SK-N-SH (cell line): ENCODE measurements around the gene ZNF683. TPM values are rescaled to one million over a fixed set of nuclear protein-coding genes. Genes with fewer than 3 reads are reported as not detected.

Source experiments
- CTCF ChIA-PET: fragments of 300-600, 350-600 bp; formaldehyde crosslinking; extraction: SDS; loops from one replicate; lab custom pipeline; 2021; lab: Yijun Ruan, JAX
- POLR2A ChIA-PET: fragments of 350-600 bp; sonication (Branson Sonifier 250); formaldehyde crosslinking; extraction: SDS; loops from one replicate; lab custom pipeline; 2020; ENCODE audit warnings: antibody characterized with exemption, inconsistent platforms; lab: Yijun Ruan, JAX
- DNase-seq: peaks from one replicate; pipeline ENCODE4 v3.0.0; 2012
- H2AFZ ChIP-seq: fragments of 200-600 bp; sonication (generic); 2 replicates; pipeline ENCODE4 v1.8.1; 2016; ENCODE audit warnings: antibody characterized with exemption, mild to moderate bottlenecking, low read depth
- H3F3A ChIP-seq: fragments of 200-600 bp; sonication (generic); replicated peaks from 2 replicates; pipeline ENCODE3; 2016; ENCODE audit warnings: antibody characterized with exemption, mild to moderate bottlenecking; ENCODE audit not compliant: insufficient read depth
- H3K27ac ChIP-seq, 2 experiments: fragments of 200-500 bp in 1 of 2; fragments of 200-600 bp in 1 of 2; sonication (Bioruptor generic) in 1 of 2; sonication (generic), shearing (Covaris generic) in 1 of 2; 2 replicates each; pipeline versions ENCODE4 v1.5.1 to v1.6.1; 2014 to 2016; ENCODE audit warnings: low read depth in 2 of 2, inconsistent platforms in 1 of 2, low read length in 1 of 2, mild to moderate bottlenecking in 1 of 2, mixed read lengths in 1 of 2
- H3K27me3 ChIP-seq: fragments of 200-600 bp; sonication (generic), shearing (Covaris generic); 2 replicates; pipeline ENCODE4 v1.6.1; 2016; ENCODE audit warnings: mixed run types; ENCODE audit not compliant: insufficient read depth
- H3K36me3 ChIP-seq, 2 experiments: fragments of 200-500 bp in 1 of 2; fragments of 200-600 bp in 1 of 2; sonication (Bioruptor generic) in 1 of 2; sonication (generic) in 1 of 2; replicated peaks in 1 of 2; 2 replicates each; pipeline versions ENCODE3 to v1.5.1; 2014 to 2016; ENCODE audit warnings: low read length in 1 of 2, mild to moderate bottlenecking in 1 of 2; ENCODE audit not compliant: insufficient read depth in 2 of 2, control insufficient read depth in 1 of 2
- H3K4me1 ChIP-seq, 2 experiments: fragments of 200-500 bp in 1 of 2; fragments of 200-600 bp in 1 of 2; sonication (Bioruptor generic) in 1 of 2; sonication (generic), shearing (Covaris generic) in 1 of 2; 2 replicates each; pipeline versions ENCODE4 v1.5.1 to v1.6.1; 2014 to 2016; ENCODE audit warnings: low read depth in 1 of 2, low read length in 1 of 2, mixed run types in 1 of 2; ENCODE audit not compliant: insufficient read depth in 2 of 2, control insufficient read depth in 1 of 2
- H3K4me2 ChIP-seq: fragments of 200-600 bp; sonication (generic), shearing (Covaris generic); 2 replicates; pipeline ENCODE4 v1.6.1; 2017; ENCODE audit warnings: mixed run types
- H3K4me3 ChIP-seq, 2 experiments: fragments of 200-500 bp in 1 of 2; fragments of 200-600 bp in 1 of 2; sonication (Bioruptor generic) in 1 of 2; sonication (generic), shearing (Covaris generic) in 1 of 2; 2 replicates each; pipeline versions ENCODE4 v1.5.1 to v1.8.1; 2014 to 2016; ENCODE audit warnings: low read depth in 2 of 2, inconsistent platforms in 1 of 2, low read length in 1 of 2, mild to moderate bottlenecking in 1 of 2, mixed read lengths in 1 of 2, moderate library complexity in 1 of 2
- H3K79me2 ChIP-seq: fragments of 200-600 bp; sonication (generic); 2 replicates; pipeline ENCODE4 v1.8.1; 2017; ENCODE audit warnings: mild to moderate bottlenecking; ENCODE audit not compliant: insufficient read depth
- H3K9ac ChIP-seq: fragments of 200-600 bp; sonication (generic); 2 replicates; pipeline ENCODE4 v1.6.1; 2017; ENCODE audit warnings: mixed run types
- H3K9me2 ChIP-seq: fragments of 200-600 bp; sonication (generic); 2 replicates; pipeline ENCODE4 v1.6.1; 2017; ENCODE audit warnings: mixed run types
- H3K9me3 ChIP-seq: fragments of 200-600 bp; sonication (generic); 2 replicates; pipeline ENCODE4 v1.6.1; 2017; ENCODE audit warnings: mixed run types, mild to moderate bottlenecking, moderate library complexity
- H4K20me1 ChIP-seq: fragments of 200-600 bp; sonication (generic); 2 replicates; pipeline ENCODE4 v1.6.1; 2017; ENCODE audit warnings: mild to moderate bottlenecking, mixed run types; ENCODE audit not compliant: insufficient read depth
- CHD2 ChIP-seq: fragments of 150-350 bp; IDR thresholded peaks from 2 replicates; pipeline ENCODE4 v1.6.1; 2018; ENCODE audit warnings: low read length; ENCODE audit not compliant: partially characterized antibody
- EZH2phosphoT487 ChIP-seq: fragments of 200-600 bp; sonication (generic); IDR thresholded peaks from 2 replicates; pipeline ENCODE4 v1.6.1; 2017; ENCODE audit warnings: low read depth, mixed run types, mild to moderate bottlenecking, antibody characterized with exemption, moderate library complexity, borderline replicate concordance
- FOSL2 ChIP-seq: IDR thresholded peaks from 2 replicates; pipeline ENCODE4 v1.4.0; 2012; ENCODE audit warnings: low read depth, mild to moderate bottlenecking, moderate library complexity, borderline replicate concordance
- FOXJ3 ChIP-seq: sonication (generic); formaldehyde crosslinking; IDR thresholded peaks from 2 replicates; pipeline ENCODE4 v1.5.1; 2020; ENCODE audit warnings: mild to moderate bottlenecking, missing genetic modification reagents
- GABPA ChIP-seq: IDR thresholded peaks from 2 replicates; pipeline ENCODE4 v1.4.0; 2012; ENCODE audit warnings: low read depth, mild to moderate bottlenecking
- JUND ChIP-seq: IDR thresholded peaks from 2 replicates; pipeline ENCODE4 v1.4.0; 2012
- NFIC ChIP-seq: IDR thresholded peaks from 2 replicates; pipeline ENCODE4 v1.4.0; 2012; ENCODE audit warnings: borderline replicate concordance
- NRF1 ChIP-seq: IDR thresholded peaks from 2 replicates; pipeline ENCODE4 v1.6.1; 2012; ENCODE audit warnings: low read depth, mild to moderate bottlenecking, low read length
- PBX3 ChIP-seq: IDR thresholded peaks from 2 replicates; pipeline ENCODE4; 2012
- RCOR1 ChIP-seq: fragments of 150-350 bp; IDR thresholded peaks from 2 replicates; pipeline ENCODE4 v1.6.1; 2017; ENCODE audit warnings: antibody characterized with exemption, low read length
- REST ChIP-seq: IDR thresholded peaks from 2 replicates; pipeline ENCODE4 v1.6.1; 2012; ENCODE audit warnings: mild to moderate bottlenecking, low read depth, low read length, moderate library complexity
- SIN3A ChIP-seq: IDR thresholded peaks from 2 replicates; pipeline ENCODE4 v1.6.1; 2012; ENCODE audit warnings: low read depth, mild to moderate bottlenecking, low read length, moderate library complexity, borderline replicate concordance
- SMC3 ChIP-seq: IDR thresholded peaks from 2 replicates; pipeline ENCODE4 v1.6.1; 2012; ENCODE audit warnings: low read depth, low read length, improper control_type of control experiment
- USF1 ChIP-seq: IDR thresholded peaks from 2 replicates; pipeline ENCODE4 v1.4.0; 2012; ENCODE audit warnings: low read depth, borderline replicate concordance
- whole genome bisulfite sequencing: methylation state at CpG from one replicate; pipeline ENCODE4 v1.1.6; 2017; ENCODE audit warnings: low lambda C conversion rate; 5-methylcytosine and 5-hydroxymethylcytosine counted together
- polyA plus RNA-seq, 3 experiments: library from polyadenylated mRNA; depleted of rRNA; stranded (reverse); fragments of >200 nt; gene quantifications; 2 replicates each; pipeline ENCODE4 v1.2.3, GENCODE V29; 2012
- TF ChIP-seq, protein P1 (sequence below): IDR thresholded peaks from 2 replicates; pipeline ENCODE4 v1.4.0; 2012; ENCODE audit warnings: low read depth, borderline replicate concordance

ZNF683 gene
- polyA plus RNA-seq, 1 of the 3 experiments (the other 2 are of a cell fraction), result not detected

DNA sequence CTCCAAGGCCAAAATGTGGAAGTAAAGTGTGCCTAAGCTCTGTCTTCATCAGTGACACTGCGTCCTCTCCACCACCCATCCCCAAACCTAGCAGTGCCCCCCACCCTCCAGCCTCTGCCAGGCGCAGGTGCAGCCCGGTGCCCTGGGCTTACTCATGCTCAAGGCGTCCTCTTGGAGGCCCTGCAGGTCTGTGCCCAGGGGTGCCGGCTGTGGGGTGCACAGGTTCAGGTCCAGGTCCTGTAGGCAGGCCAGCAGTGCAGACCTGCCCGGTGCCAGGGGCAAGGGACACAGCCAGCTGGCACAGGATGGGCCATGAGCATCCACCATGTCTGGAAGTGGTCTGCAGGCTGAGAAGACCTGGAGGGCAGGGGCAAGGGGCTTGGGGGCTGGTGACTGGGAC is 5.1 kb downstream of the ZNF683 start:
- no peak overlapping the region for H3K4me2 ChIP-seq
- POLR2A ChIA-PET, result no interaction called here
- no peaks in the 10 kb centered on the region for H3K4me1 ChIP-seq
- no peaks in the 10 kb centered on the region for H3K36me3 ChIP-seq
- H3K27me3 ChIP-seq, result no peaks in the 10 kb centered on the region; the same call in 1 of the 2 replicates
- H3K9me2 ChIP-seq, result no peaks in the 10 kb centered on the region
- H3K79me2 ChIP-seq, result no peaks in the 10 kb centered on the region
- no peak overlapping the region for H3K9ac ChIP-seq
- no peak overlapping the region for H2AFZ ChIP-seq
- H3F3A ChIP-seq, result no peaks in the 10 kb centered on the region
- no peak overlapping the region for H3K4me3 ChIP-seq
- H4K20me1 ChIP-seq, result no peaks in the 10 kb centered on the region
- no peak overlapping the region for H3K27ac ChIP-seq
- CTCF ChIA-PET, result interaction anchor here (0.8 to 1.4 kb wide), 3 partner anchors 24 to 92 kb away, joined by 3 to 5 read pairs (median 4); no protein-coding TSS in a partner anchor
- TF ChIP-seq CHD2 (no peak), REST (no peak), FOXJ3 (CRISPR knock-in tag) (no peak), RCOR1 (no peak), EZH2phosphoT487 (no peak), NFIC (no peak), JUND (no peak), USF1 (no peak), NRF1 (no peak)
- TF ChIP-seq, all 33 proteins: peak for 0
- peak; percentile 6 for DNase-seq
- no peaks in the 10 kb centered on the region for H3K9me3 ChIP-seq
- no CpG with 5 or more reads among the region's 6 CpGs for WGBS

- H3K9me2 ChIP-seq, result no peaks in the 10 kb centered on the region
- H4K20me1 ChIP-seq, result no peaks in the 10 kb centered on the region
- H3F3A ChIP-seq, result no peaks in the 10 kb centered on the region
- H3K27me3 ChIP-seq, result peaks cover 10% of the 10 kb centered on the region; the same call in 1 of the 2 replicates
- DNase-seq, result peak; percentile 12
- no peak overlapping the region for H3K4me2 ChIP-seq
- H3K4me1 ChIP-seq, result peaks cover 0 to 9% of the 10 kb centered on the region in 2 experiments; a peak in 2 of 4 replicates
- H3K79me2 ChIP-seq, result no peaks in the 10 kb centered on the region
- no peaks in the 10 kb centered on the region for H3K36me3 ChIP-seq
- no peak overlapping the region for H3K9ac ChIP-seq
- ChIA-PET POLR2A (no interaction called here), CTCF (interaction anchor here (0.9 to 6.7 kb wide), 25 partner anchors 12 to 262 kb away, joined by 3 to 99 read pairs (median 7); partner anchors contain the start of genes CRYBG2, SH3BGRL3 and ZNF593)
- H2AFZ ChIP-seq, result no peak overlapping the region
- TF ChIP-seq FOXJ3 (CRISPR knock-in tag) (no peak), SMC3 (no peak), SIN3A (no peak), PBX3 (no peak), FOSL2 (no peak), GABPA (no peak)
- TF ChIP-seq, protein P1, sequence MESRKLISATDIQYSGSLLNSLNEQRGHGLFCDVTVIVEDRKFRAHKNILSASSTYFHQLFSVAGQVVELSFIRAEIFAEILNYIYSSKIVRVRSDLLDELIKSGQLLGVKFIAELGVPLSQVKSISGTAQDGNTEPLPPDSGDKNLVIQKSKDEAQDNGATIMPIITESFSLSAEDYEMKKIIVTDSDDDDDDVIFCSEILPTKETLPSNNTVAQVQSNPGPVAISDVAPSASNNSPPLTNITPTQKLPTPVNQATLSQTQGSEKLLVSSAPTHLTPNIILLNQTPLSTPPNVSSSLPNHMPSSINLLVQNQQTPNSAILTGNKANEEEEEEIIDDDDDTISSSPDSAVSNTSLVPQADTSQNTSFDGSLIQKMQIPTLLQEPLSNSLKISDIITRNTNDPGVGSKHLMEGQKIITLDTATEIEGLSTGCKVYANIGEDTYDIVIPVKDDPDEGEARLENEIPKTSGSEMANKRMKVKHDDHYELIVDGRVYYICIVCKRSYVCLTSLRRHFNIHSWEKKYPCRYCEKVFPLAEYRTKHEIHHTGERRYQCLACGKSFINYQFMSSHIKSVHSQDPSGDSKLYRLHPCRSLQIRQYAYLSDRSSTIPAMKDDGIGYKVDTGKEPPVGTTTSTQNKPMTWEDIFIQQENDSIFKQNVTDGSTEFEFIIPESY, result no peak
- 69% methylated on average over 7 of the region's 9 CpGs for WGBS
- H3K9me3 ChIP-seq, result no peaks in the 10 kb centered on the region
- H3K27ac ChIP-seq, result no peak overlapping the region
- no peak overlapping the region for H3K4me3 ChIP-seq
Observed at GRCh38 chr1:26364956-26365355, 7.6 kb downstream of the ZNF683 start.
